ENCODE measurements around the gene LINGO1.

LINGO1 gene

DNA sequence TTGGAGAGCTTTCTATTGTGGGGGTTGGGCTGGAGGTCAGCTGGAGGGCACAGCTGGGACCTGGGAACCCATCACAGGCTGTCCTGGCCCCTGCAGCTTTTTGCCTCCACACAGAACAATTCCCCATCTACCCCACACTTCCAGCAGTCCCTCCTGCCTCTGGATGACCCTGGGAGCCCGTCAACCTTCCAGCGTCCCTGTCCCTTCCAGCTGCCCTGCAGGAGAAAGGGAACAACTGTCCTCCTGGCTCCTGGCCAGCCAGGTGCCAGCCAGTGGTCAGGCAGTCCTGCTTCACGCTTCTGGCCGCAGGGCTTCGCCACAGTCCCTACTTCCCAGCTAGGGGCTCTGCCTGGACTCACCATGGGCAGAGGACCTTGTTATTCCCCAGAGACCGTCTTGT is 27.2 kb downstream of the LINGO1 start:
- H2BK15ac ChIP-seq (replicated peaks; ENCODE audit: low read depth) = no peak overlapping the region
- no peak overlapping the region for H3K4ac ChIP-seq (ENCODE audit: low read depth, low read length)
- H3K9ac ChIP-seq (ENCODE audit: low read length) = no peak overlapping the region
- H3K4me3 ChIP-seq (ENCODE audit: low read length) = no peak overlapping the region
- no peak overlapping the region for H3K27ac ChIP-seq (ENCODE audit: low read depth, low read length)
- no peak overlapping the region for H2BK120ac ChIP-seq (ENCODE audit: low read depth, low read length)
- no peaks in the 10 kb centered on the region for H3K79me2 ChIP-seq (ENCODE audit: control insufficient read depth, insufficient read depth, low read length)
- peaks cover 4% of the 10 kb centered on the region for H3K4me1 ChIP-seq (ENCODE audit: control insufficient read depth, low read depth, low read length)
- no peak overlapping the region for H3K23ac ChIP-seq (ENCODE audit: low read length)
- no peak overlapping the region for H3K18ac ChIP-seq (ENCODE audit: low read length)
- H4K5ac ChIP-seq (ENCODE audit: low read length) = no peak overlapping the region
- no peaks in the 10 kb centered on the region for H3K79me1 ChIP-seq (ENCODE audit: low read length)
- H3K56ac ChIP-seq (ENCODE audit: low read length) = no peak overlapping the region
- H3K4me2 ChIP-seq (ENCODE audit: low read length) = no peak overlapping the region
- H4K8ac ChIP-seq (ENCODE audit: low read depth, low read length) = no peak overlapping the region
- no CpG with 5 or more reads among the region's 6 CpGs for WGBS (ENCODE audit: extremely low coverage, insufficient coverage, low lambda C conversion rate)
- DNase-seq = no peak
- H3K27me3 ChIP-seq (ENCODE audit: insufficient read depth, low read length, poor library complexity) = no peaks in the 10 kb centered on the region
- no peak overlapping the region for H2BK5ac ChIP-seq (ENCODE audit: low read length)
- no peak overlapping the region for H2AK5ac ChIP-seq (ENCODE audit: low read length)
- H3K36me3 ChIP-seq (ENCODE audit: control insufficient read depth, insufficient read depth, low read length) = no peaks in the 10 kb centered on the region

DNA sequence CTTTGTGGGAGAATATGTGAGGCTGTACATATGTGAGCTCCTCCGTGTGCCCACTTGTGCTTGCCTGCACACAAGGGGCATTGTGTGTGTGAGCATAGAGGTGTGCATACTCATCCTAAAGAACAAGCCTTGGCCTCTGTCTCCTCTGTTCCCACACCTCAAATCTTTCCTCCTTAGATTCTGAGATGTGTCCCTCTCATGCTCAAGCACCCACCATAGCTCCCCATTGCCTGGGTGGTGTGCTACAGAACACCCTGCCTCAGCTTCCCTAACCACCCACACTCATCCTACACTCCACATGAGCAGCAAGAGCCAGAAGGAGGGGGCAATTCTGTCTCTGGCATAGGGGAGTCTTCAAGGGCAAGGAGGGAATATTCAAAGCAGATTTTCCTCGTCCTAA is 27.7 kb downstream of the LINGO1 start:
- Histone ChIP-seq H3K23ac (ENCODE audit: low read length) (no peak overlapping the region), H3K4me1 (ENCODE audit: control insufficient read depth, low read depth, low read length) (peaks cover 4% of the 10 kb centered on the region), H3K18ac (ENCODE audit: low read length) (no peak overlapping the region), H3K27me3 (ENCODE audit: insufficient read depth, low read length, poor library complexity) (no peaks in the 10 kb centered on the region), H3K79me1 (ENCODE audit: low read length) (no peaks in the 10 kb centered on the region), H3K9ac (ENCODE audit: low read length) (no peak overlapping the region), H4K8ac (ENCODE audit: low read depth, low read length) (no peak overlapping the region), H3K27ac (ENCODE audit: low read depth, low read length) (no peak overlapping the region), H3K36me3 (ENCODE audit: control insufficient read depth, insufficient read depth, low read length) (no peaks in the 10 kb centered on the region), H2BK5ac (ENCODE audit: low read length) (no peak overlapping the region), H2BK120ac (ENCODE audit: low read depth, low read length) (no peak overlapping the region), H3K56ac (ENCODE audit: low read length) (peak overlapping the region; percentile 0), H2BK15ac (replicated peaks; ENCODE audit: low read depth) (no peak overlapping the region), H3K4me2 (ENCODE audit: low read length) (no peak overlapping the region), H4K5ac (ENCODE audit: low read length) (no peak overlapping the region), H2AK5ac (ENCODE audit: low read length) (no peak overlapping the region), H3K79me2 (ENCODE audit: control insufficient read depth, insufficient read depth, low read length) (no peaks in the 10 kb centered on the region), H3K4me3 (ENCODE audit: low read length) (no peak overlapping the region), H3K4ac (ENCODE audit: low read depth, low read length) (no peak overlapping the region)
- DNase-seq = no peak
- WGBS (ENCODE audit: extremely low coverage, insufficient coverage, low lambda C conversion rate) = no CpG with 5 or more reads among the region's 2 CpGs

DNA sequence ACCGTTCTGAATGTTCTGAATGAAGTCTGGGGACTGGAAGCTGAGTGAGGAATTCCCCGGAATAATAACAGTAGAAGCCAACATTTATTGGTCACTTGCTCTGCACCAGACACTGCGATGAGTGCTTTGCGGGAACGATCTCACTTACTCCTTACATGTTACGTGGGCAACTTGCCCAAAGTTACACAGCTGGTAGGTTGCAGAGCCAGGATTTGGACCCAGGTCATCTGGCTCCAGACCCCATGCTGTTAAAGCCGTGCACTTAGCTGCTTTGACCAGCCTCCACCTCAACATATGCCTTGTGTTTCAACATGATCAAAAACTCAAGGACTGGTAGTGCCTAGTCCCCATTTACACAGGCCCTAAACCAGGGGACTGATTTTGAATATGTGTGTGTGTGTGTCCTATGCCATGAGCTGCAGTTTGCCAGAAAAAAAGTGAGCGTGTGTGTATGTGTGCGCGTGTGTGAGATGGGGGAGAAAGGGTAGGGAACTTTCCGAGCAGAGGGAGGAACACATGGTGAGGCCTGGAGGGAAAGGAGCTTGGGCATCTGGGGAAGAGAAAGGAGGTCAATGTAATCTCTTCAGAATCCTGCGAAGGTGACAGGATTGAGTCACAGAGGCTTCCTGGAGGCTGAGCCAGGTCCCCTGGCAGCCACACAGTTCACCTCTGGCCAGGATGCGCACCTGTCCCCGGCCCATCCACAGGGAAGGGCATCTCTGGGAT is 28.9 kb downstream of the LINGO1 start:
- Histone ChIP-seq H3K4me2 (ENCODE audit: low read length) (no peak overlapping the region), H2BK120ac (ENCODE audit: low read depth, low read length) (no peak overlapping the region), H3K23ac (ENCODE audit: low read length) (no peak overlapping the region), H4K5ac (ENCODE audit: low read length) (no peak overlapping the region), H4K8ac (ENCODE audit: low read depth, low read length) (no peak overlapping the region), H3K27me3 (ENCODE audit: insufficient read depth, low read length, poor library complexity) (no peaks in the 10 kb centered on the region), H3K79me2 (ENCODE audit: control insufficient read depth, insufficient read depth, low read length) (no peaks in the 10 kb centered on the region), H3K36me3 (ENCODE audit: control insufficient read depth, insufficient read depth, low read length) (no peaks in the 10 kb centered on the region), H3K56ac (ENCODE audit: low read length) (no peak overlapping the region), H3K4me1 (ENCODE audit: control insufficient read depth, low read depth, low read length) (peaks cover 4% of the 10 kb centered on the region), H3K4me3 (ENCODE audit: low read length) (no peak overlapping the region), H2BK5ac (ENCODE audit: low read length) (no peak overlapping the region), H2AK5ac (ENCODE audit: low read length) (no peak overlapping the region), H2BK15ac (replicated peaks; ENCODE audit: low read depth) (no peak overlapping the region), H3K4ac (ENCODE audit: low read depth, low read length) (no peak overlapping the region), H3K18ac (ENCODE audit: low read length) (no peak overlapping the region), H3K79me1 (ENCODE audit: low read length) (no peaks in the 10 kb centered on the region), H3K9ac (ENCODE audit: low read length) (no peak overlapping the region), H3K27ac (ENCODE audit: low read depth, low read length) (no peak overlapping the region)
- peak; percentile 29 for DNase-seq
- WGBS (ENCODE audit: extremely low coverage, insufficient coverage, low lambda C conversion rate) = no CpG with 5 or more reads among the region's 14 CpGs

DNA sequence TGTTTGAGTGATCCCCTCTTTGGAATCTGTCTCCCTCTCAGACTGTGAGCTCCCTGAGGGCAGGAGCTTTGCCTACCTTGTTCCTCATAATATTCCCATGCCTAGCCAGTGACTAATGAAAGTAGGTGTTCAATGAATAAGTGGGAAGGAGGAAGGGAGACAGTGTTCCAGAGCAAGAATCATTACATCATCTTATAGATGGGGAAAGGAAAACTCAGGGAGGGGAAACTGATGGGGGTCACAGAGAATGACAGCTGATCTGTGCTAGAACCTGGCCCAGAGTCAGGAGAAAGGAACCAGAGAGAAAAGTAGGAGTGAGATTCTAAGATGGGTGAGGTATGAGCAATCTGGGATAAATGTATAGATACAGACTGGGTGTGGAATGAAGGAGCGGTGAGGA is 29.9 kb downstream of the LINGO1 start:
- Histone ChIP-seq H2AK5ac (ENCODE audit: low read length) (no peak overlapping the region), H3K4me2 (ENCODE audit: low read length) (no peak overlapping the region), H3K56ac (ENCODE audit: low read length) (no peak overlapping the region), H4K8ac (ENCODE audit: low read depth, low read length) (no peak overlapping the region), H2BK120ac (ENCODE audit: low read depth, low read length) (no peak overlapping the region), H4K5ac (ENCODE audit: low read length) (no peak overlapping the region), H3K4ac (ENCODE audit: low read depth, low read length) (no peak overlapping the region), H3K4me1 (ENCODE audit: control insufficient read depth, low read depth, low read length) (peaks cover 5% of the 10 kb centered on the region), H3K23ac (ENCODE audit: low read length) (no peak overlapping the region), H2BK5ac (ENCODE audit: low read length) (no peak overlapping the region), H3K79me2 (ENCODE audit: control insufficient read depth, insufficient read depth, low read length) (no peaks in the 10 kb centered on the region), H3K79me1 (ENCODE audit: low read length) (no peaks in the 10 kb centered on the region), H3K9ac (ENCODE audit: low read length) (no peak overlapping the region), H3K4me3 (ENCODE audit: low read length) (no peak overlapping the region), H3K18ac (ENCODE audit: low read length) (no peak overlapping the region), H2BK15ac (replicated peaks; ENCODE audit: low read depth) (no peak overlapping the region), H3K27ac (ENCODE audit: low read depth, low read length) (no peak overlapping the region), H3K27me3 (ENCODE audit: insufficient read depth, low read length, poor library complexity) (no peaks in the 10 kb centered on the region), H3K36me3 (ENCODE audit: control insufficient read depth, insufficient read depth, low read length) (no peaks in the 10 kb centered on the region)
- no peak for DNase-seq
- WGBS (ENCODE audit: extremely low coverage, insufficient coverage, low lambda C conversion rate) = no CpG with 5 or more reads among the region's 1 CpG

DNA sequence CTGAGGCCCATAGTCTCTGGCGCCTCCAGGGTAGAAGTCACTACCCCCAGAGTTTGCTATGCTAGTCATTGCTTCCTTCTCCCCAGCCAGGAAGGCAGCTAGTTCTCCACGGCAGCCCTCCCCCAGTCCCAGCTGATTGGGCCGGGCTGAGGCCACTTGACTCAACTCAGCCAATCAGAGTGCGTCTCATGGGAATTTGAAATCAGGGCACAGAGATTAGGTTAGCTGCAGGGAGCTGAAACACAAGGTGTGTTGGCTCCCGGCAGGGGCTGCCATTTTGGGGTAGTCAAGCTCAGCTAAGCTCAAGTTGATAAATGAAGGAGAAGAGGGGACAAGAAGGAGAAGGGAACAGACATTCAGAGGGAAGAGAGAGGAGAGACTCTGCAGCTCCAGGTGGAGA is 32.8 kb downstream of the LINGO1 start:
- no peak overlapping the region for H2BK5ac ChIP-seq (ENCODE audit: low read length)
- H3K4ac ChIP-seq (ENCODE audit: low read depth, low read length) = peak overlapping the region; percentile 49
- no peak overlapping the region for H3K27ac ChIP-seq (ENCODE audit: low read depth, low read length)
- no peak overlapping the region for H2BK120ac ChIP-seq (ENCODE audit: low read depth, low read length)
- no peak overlapping the region for H3K18ac ChIP-seq (ENCODE audit: low read length)
- no peak overlapping the region for H2BK15ac ChIP-seq (replicated peaks; ENCODE audit: low read depth)
- no CpG with 5 or more reads among the region's 5 CpGs for WGBS (ENCODE audit: extremely low coverage, insufficient coverage, low lambda C conversion rate)
- H3K9ac ChIP-seq (ENCODE audit: low read length) = no peak overlapping the region
- no peak overlapping the region for H4K8ac ChIP-seq (ENCODE audit: low read depth, low read length)
- H2AK5ac ChIP-seq (ENCODE audit: low read length) = no peak overlapping the region
- H3K56ac ChIP-seq (ENCODE audit: low read length) = peak overlapping the region; percentile 31
- no peak overlapping the region for H3K4me2 ChIP-seq (ENCODE audit: low read length)
- no peak overlapping the region for H3K4me3 ChIP-seq (ENCODE audit: low read length)
- H3K79me2 ChIP-seq (ENCODE audit: control insufficient read depth, insufficient read depth, low read length) = no peaks in the 10 kb centered on the region
- no peak overlapping the region for H3K23ac ChIP-seq (ENCODE audit: low read length)
- H3K36me3 ChIP-seq (ENCODE audit: control insufficient read depth, insufficient read depth, low read length) = no peaks in the 10 kb centered on the region
- peaks cover 4% of the 10 kb centered on the region for H3K4me1 ChIP-seq (ENCODE audit: control insufficient read depth, low read depth, low read length)
- no peaks in the 10 kb centered on the region for H3K79me1 ChIP-seq (ENCODE audit: low read length)
- peak; percentile 87 for DNase-seq
- H4K5ac ChIP-seq (ENCODE audit: low read length) = peak overlapping the region; percentile 42
- H3K27me3 ChIP-seq (ENCODE audit: insufficient read depth, low read length, poor library complexity) = no peaks in the 10 kb centered on the region

DNA sequence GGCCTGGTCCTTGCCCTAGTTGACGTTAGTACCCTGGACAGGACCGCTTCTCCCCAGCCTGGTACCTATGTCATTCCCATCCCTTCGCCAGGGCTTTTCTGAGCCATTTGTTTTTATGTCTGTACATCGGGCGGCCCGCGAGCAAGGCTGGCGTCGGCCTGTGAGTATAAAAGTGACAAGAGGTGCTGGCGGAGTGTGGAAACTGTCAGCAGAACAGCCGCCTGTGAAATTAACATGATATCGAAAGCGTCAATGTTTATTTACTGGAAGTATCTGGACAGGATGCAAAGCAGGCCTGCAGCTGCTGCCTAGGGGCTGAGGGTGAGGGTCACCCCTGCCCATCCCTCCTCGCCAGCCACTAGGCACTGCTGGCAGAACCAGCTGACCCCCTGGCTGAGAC is 33.4 kb downstream of the LINGO1 start:
- peak overlapping the region; percentile 1 for H3K56ac ChIP-seq (ENCODE audit: low read length)
- WGBS (ENCODE audit: extremely low coverage, insufficient coverage, low lambda C conversion rate) = no CpG with 5 or more reads among the region's 14 CpGs
- H3K4ac ChIP-seq (ENCODE audit: low read depth, low read length) = peak overlapping the region; percentile 49
- H3K4me1 ChIP-seq (ENCODE audit: control insufficient read depth, low read depth, low read length) = peaks cover 4% of the 10 kb centered on the region
- no peak overlapping the region for H4K8ac ChIP-seq (ENCODE audit: low read depth, low read length)
- no peak overlapping the region for H3K4me2 ChIP-seq (ENCODE audit: low read length)
- H3K27me3 ChIP-seq (ENCODE audit: insufficient read depth, low read length, poor library complexity) = no peaks in the 10 kb centered on the region
- H3K27ac ChIP-seq (ENCODE audit: low read depth, low read length) = no peak overlapping the region
- no peaks in the 10 kb centered on the region for H3K36me3 ChIP-seq (ENCODE audit: control insufficient read depth, insufficient read depth, low read length)
- H2AK5ac ChIP-seq (ENCODE audit: low read length) = no peak overlapping the region
- no peak overlapping the region for H2BK5ac ChIP-seq (ENCODE audit: low read length)
- H2BK15ac ChIP-seq (replicated peaks; ENCODE audit: low read depth) = no peak overlapping the region
- no peaks in the 10 kb centered on the region for H3K79me2 ChIP-seq (ENCODE audit: control insufficient read depth, insufficient read depth, low read length)
- no peak for DNase-seq
- no peak overlapping the region for H3K18ac ChIP-seq (ENCODE audit: low read length)
- H4K5ac ChIP-seq (ENCODE audit: low read length) = no peak overlapping the region
- no peak overlapping the region for H3K9ac ChIP-seq (ENCODE audit: low read length)
- H3K79me1 ChIP-seq (ENCODE audit: low read length) = no peaks in the 10 kb centered on the region
- H2BK120ac ChIP-seq (ENCODE audit: low read depth, low read length) = no peak overlapping the region
- H3K4me3 ChIP-seq (ENCODE audit: low read length) = no peak overlapping the region
- H3K23ac ChIP-seq (ENCODE audit: low read length) = no peak overlapping the region
